Measurements from ENCODE around the gene FN3K.

Gene FN3K

DNA sequence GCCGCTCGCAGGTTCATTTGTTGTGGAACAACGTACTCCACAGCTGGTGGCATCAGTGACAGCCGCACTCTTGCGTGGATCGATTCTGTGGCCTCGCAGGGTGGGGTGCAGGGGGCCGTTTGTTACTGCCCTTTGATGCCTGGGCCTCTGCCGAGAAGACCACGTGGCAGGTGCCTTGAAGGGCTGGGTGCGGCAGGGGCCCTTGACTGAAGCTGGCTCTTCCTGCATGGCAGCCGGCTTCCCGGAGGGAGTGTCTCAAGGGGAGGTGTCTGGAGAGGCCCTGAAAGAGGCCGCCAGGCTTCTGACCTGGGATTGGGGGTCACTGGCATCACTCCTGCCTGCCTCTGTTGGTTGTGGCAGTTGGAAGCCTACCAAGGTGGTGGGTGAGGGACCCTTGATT, 60.2 kb downstream of the FN3K start:
- DNase-seq (ENCODE audit: low spot score): no peak

DNA sequence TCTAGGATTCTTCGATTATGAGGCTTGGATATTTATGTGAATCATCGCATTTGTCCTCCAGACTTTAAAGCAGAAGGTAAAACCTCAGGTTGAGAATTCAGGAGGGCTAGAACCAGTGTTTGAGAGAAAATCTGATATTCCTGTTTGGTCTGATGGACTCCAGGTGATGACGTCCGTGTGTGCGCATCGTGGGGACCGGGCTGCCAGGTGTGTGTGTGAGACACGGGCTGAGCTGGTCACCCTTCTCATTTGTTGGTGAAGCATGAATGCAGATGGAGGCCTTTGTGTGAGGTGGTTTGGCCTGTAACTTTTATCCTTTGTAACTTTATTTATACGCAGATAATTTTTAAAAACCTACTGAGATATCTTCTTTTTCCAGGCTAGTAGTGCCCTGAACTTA, 61.6 kb downstream of the FN3K start:
- no peak for DNase-seq (ENCODE audit: low spot score)

DNA sequence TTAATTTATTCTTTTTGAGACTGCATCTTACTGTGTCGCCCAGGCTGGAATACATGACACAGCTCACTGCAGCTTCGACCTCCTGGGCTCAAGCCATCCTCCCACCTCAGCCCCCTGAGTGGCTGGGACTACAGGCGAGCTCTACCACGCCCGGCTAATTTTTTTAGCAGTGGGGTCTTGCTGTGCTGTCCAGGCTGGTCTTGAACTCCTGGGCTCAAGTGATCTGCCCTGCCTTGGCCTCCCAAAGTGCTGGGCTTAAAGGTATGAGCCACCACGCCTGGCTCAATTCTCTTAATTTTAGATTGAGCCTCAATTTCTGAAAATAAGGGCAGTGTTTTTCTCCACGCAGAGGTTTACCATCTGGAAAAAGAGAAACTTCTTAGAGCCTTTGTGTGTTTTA, 63.3 kb downstream of the FN3K start:
- DNase-seq (ENCODE audit: low spot score): no peak

DNA sequence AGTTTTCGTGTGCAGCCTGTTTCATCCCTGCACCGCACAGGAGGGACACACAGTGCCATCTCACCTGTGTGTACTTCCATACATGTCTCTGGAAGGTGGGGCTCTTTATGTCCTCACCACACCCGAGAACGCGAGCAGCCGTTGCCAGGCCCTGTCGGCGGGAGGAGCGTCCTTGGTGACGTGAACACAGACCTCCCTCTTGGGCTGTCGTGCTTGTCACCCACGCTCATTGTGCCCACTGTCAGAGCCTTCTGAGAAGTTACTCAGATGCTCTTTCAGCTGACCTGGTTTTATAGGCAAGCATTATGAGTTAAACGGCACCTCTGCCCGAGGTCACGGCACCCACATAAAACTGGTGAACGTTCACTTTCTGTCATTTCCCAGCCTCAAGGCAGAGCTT, 64.2 kb downstream of the FN3K start:
- DNase-seq (ENCODE audit: low spot score): no peak

Measured in kidney tubule cell (primary cell).